Measurements from ENCODE around the gene PPP3CA.
A peak's percentile ranks its signal among the peaks of the same experiment; 100 is the strongest.

Gene PPP3CA

GRCh38 chr4:101283434-101283833 is 63.9 kb downstream of the PPP3CA start:
- H3K4me3 ChIP-seq (ENCODE audit: low read length): no peak overlapping the region
- DNase-seq (ENCODE audit: low read depth): no peak
- TF ChIP-seq, protein P1, sequence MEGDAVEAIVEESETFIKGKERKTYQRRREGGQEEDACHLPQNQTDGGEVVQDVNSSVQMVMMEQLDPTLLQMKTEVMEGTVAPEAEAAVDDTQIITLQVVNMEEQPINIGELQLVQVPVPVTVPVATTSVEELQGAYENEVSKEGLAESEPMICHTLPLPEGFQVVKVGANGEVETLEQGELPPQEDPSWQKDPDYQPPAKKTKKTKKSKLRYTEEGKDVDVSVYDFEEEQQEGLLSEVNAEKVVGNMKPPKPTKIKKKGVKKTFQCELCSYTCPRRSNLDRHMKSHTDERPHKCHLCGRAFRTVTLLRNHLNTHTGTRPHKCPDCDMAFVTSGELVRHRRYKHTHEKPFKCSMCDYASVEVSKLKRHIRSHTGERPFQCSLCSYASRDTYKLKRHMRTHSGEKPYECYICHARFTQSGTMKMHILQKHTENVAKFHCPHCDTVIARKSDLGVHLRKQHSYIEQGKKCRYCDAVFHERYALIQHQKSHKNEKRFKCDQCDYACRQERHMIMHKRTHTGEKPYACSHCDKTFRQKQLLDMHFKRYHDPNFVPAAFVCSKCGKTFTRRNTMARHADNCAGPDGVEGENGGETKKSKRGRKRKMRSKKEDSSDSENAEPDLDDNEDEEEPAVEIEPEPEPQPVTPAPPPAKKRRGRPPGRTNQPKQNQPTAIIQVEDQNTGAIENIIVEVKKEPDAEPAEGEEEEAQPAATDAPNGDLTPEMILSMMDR (conservative IDR thresholded peaks at IDR 0.05; ENCODE audit: low read depth, low read length): no peak

- TF ChIP-seq, protein P1 (conservative IDR thresholded peaks at IDR 0.05; ENCODE audit: low read depth, low read length): no peak
- H3K4me3 ChIP-seq (ENCODE audit: low read length): no peak overlapping the region
- no peak for DNase-seq (ENCODE audit: low read depth)
These were observed 65.1 kb downstream of the PPP3CA start for GRCh38 chr4:101282076-101282844.

DNA sequence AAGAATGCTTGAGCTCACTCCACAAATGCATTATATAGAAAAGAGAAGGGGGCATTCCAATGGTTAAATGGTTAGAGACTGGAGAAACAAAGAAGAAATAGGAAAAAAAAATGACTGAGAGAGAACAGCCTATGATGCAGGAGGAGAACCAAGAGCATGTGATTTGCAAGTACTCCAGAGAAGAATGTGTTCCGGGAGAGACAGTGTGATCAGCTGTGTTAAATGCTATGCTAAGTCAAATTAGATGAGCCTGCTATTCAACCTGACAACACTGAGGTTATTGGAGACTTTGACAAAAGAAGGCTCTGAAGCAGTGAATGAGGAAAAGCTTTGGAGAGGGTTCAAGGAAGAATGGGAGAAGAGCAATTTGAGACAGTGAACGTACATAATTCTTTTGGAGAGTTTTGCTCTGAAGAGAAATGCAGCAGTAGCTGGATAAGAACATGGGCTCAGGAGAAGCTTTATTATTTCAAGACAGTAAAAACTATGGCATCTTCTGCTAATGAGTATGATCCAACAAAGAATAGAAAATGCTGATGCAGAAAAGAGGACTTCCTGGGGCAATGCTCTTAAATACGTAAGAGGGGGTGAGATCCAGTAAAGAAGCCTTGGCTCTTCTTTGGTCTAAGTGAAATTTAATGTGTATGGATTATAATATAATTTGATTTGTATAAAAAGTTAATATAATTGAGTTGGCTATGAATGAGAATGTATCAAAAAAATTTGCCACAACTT is 66.3 kb downstream of the PPP3CA start:
- H3K4me3 ChIP-seq (ENCODE audit: low read length): no peak overlapping the region
- TF ChIP-seq, protein P1 (conservative IDR thresholded peaks at IDR 0.05; ENCODE audit: low read depth, low read length): no peak
- no peak for DNase-seq (ENCODE audit: low read depth)

- H3K4me3 ChIP-seq (ENCODE audit: low read length): no peak overlapping the region
- TF ChIP-seq, protein P1 (conservative IDR thresholded peaks at IDR 0.05; ENCODE audit: low read depth, low read length): no peak
- peak; percentile 43 for DNase-seq (ENCODE audit: low read depth)
These were observed 67.9 kb downstream of the PPP3CA start for GRCh38 chr4:101279377-101279871.

- no peak overlapping the region for H3K4me3 ChIP-seq (ENCODE audit: low read length)
- TF ChIP-seq, protein P1 (conservative IDR thresholded peaks at IDR 0.05; ENCODE audit: low read depth, low read length): no peak
- DNase-seq (ENCODE audit: low read depth): peak; percentile 21
These were observed 69.7 kb downstream of the PPP3CA start for GRCh38 chr4:101277671-101278070.

DNA sequence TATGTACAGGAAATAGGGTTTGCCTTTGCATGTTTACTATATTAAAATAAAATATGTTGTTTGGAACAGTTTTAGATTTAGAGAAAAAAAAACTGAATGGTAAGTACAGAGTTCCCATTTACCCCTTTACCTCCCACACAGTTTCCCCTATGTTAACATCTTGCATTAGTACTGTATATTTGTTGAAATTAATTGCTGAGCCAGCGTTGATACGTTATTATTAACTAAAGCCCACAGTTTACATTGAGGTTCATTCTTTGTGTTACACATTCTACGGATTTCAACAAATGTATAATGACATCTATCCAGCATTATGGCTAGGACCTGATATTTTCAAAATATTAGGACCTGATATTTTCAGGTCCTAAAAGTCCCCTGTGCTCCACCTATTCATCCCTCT is 70.7 kb downstream of the PPP3CA start:
- no peak for DNase-seq (ENCODE audit: low read depth)
- no peak overlapping the region for H3K4me3 ChIP-seq (ENCODE audit: low read length)
- TF ChIP-seq, protein P1 (conservative IDR thresholded peaks at IDR 0.05; ENCODE audit: low read depth, low read length): no peak
